ENCODE measurements around the gene NFILZ.
A peak's percentile ranks its signal among the peaks of the same experiment; 100 is the strongest.
"Not testable (repeated sequence)": the region's sequence is repeated elsewhere in the genome, so short reads cannot be mapped to it uniquely, and the experiment has no call there.

Gene NFILZ

DNA sequence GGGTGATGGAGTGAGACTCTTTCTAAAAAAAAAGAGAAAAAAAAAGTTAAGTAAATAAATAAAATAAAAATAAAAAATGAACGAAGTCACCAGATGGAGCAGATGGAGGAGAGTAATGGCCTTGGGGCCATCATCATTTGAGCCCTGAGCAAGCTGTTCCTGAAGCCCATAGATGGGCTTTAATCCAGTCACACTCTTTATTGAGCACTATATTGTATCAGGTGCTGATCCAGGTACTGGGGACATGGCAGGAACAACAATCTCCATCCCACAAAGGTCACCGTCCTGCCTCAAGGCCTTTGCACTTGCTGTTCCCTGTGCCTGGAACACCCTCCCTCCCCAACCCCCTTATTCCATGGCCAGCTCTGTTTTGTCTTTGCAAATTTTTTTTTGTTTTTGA, 16.0 kb upstream of the NFILZ start:
- no peaks in the 10 kb centered on the region for H3K36me3 ChIP-seq

DNA sequence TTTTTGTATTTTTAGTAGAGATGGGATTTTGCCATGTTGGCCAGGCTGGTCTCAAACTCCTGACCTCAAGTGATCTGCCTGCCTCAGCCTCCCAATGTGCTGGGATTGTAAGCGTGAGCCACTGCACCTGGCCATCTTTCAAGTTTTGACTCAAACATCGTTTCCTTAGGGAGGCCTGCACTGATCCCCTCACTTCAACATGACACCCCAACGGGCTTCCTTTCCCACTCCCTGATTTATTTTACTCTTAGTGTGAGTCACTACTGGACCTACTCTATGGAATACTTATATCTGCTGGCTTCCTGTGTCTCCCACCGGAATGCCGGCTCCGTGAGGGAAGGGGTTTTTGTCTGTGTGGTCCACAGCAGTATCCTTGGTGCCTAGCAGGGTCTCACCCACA, 15.4 kb upstream of the NFILZ start:
- peaks cover 35% of the 10 kb centered on the region for H3K27me3 ChIP-seq (ENCODE audit: insufficient read depth, low read depth, severe bottlenecking)
- TF ChIP-seq, protein P1, sequence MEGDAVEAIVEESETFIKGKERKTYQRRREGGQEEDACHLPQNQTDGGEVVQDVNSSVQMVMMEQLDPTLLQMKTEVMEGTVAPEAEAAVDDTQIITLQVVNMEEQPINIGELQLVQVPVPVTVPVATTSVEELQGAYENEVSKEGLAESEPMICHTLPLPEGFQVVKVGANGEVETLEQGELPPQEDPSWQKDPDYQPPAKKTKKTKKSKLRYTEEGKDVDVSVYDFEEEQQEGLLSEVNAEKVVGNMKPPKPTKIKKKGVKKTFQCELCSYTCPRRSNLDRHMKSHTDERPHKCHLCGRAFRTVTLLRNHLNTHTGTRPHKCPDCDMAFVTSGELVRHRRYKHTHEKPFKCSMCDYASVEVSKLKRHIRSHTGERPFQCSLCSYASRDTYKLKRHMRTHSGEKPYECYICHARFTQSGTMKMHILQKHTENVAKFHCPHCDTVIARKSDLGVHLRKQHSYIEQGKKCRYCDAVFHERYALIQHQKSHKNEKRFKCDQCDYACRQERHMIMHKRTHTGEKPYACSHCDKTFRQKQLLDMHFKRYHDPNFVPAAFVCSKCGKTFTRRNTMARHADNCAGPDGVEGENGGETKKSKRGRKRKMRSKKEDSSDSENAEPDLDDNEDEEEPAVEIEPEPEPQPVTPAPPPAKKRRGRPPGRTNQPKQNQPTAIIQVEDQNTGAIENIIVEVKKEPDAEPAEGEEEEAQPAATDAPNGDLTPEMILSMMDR (IDR thresholded peaks at IDR 0.05; ENCODE audit: low read depth, low read length), result no peak
- no peak overlapping the region for H3K27ac ChIP-seq
- no peaks in the 10 kb centered on the region for H3K36me3 ChIP-seq
- no peak overlapping the region for H3K4me3 ChIP-seq (ENCODE audit: low read depth, low read length)
- H3K9me3 ChIP-seq (ENCODE audit: severe bottlenecking), result no peaks in the 10 kb centered on the region
- DNase-seq, result no peak

More for the DNA sequence above, 16.0 kb upstream of the NFILZ start:
- TF ChIP-seq, protein P1 (IDR thresholded peaks at IDR 0.05; ENCODE audit: low read depth, low read length), result no peak
- H3K27ac ChIP-seq, result no peak overlapping the region
- H3K9me3 ChIP-seq (ENCODE audit: severe bottlenecking), result no peaks in the 10 kb centered on the region
- no peak overlapping the region for H3K4me3 ChIP-seq (ENCODE audit: low read depth, low read length)
- peaks cover 29% of the 10 kb centered on the region for H3K27me3 ChIP-seq (ENCODE audit: insufficient read depth, low read depth, severe bottlenecking)
- DNase-seq, result no peak

DNA sequence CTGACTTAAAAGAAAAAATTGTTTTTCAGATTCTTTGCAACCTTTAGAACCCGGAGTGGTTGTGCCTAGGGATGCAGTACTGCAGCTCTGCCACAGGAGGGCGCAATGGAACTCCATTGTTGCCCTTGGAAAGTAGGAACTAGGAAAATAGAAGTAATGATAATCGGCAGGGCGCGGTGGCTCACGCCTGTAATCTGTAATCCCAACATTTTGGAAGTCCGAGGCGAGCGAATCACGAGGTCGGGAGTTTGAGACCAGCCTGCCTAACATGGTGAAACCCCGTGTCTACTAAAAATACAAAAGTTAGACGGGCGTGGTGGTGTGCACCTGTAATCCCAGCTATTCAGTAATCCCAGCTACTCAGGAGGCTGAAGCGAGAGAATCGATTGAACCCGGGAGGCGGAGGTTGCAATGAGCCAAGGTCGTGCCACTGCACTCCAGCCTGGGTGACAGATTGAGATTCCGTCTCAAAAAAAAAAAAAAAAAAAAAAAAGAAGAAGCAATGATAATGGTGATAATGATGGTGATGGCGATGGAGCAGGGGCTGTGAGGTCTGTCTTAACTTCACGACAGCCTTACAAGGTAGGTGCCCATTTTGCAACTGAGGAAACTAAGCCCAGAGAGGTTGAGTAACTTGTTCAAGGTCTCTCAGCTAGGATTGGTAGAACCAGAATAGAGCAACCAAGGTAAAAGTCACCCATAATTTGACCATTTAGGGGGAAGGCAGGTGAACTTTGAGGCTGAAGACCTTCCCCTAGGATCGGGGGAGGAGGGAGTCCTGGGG, 14.4 kb upstream of the NFILZ start:
- Histone ChIP-seq H3K27me3 (ENCODE audit: insufficient read depth, low read depth, severe bottlenecking) (peaks cover 42% of the 10 kb centered on the region), H3K9me3 (ENCODE audit: severe bottlenecking) (no peaks in the 10 kb centered on the region), H3K4me3 (ENCODE audit: low read depth, low read length) (no peak overlapping the region), H3K36me3 (no peaks in the 10 kb centered on the region), H3K27ac (no peak overlapping the region)
- DNase-seq, result peak; percentile 64
- TF ChIP-seq, protein P1 (IDR thresholded peaks at IDR 0.05; ENCODE audit: low read depth, low read length), result peak; percentile 79

DNA sequence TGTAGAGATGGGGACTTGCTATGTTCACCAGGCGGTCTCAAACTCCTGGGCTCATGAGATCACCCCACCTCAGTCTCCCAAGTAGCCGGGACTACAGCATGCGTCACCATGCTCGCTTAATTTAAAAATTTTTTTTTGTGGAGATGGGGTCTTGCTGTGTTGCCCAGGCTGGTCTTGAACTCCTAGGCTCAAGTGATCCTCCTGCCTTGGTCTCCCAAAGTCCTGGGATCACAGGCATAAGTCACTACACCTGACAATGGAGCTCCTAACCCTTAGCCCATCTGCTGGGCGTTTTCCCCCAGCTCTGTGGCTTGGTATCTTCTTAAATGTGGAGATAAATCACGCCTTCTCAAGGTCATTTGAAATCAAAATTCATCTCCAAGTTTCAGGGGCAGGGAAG, 13.6 kb upstream of the NFILZ start:
- Histone ChIP-seq H3K27me3 (ENCODE audit: insufficient read depth, low read depth, severe bottlenecking) (peaks cover 46% of the 10 kb centered on the region), H3K4me3 (ENCODE audit: low read depth, low read length) (no peak overlapping the region), H3K9me3 (ENCODE audit: severe bottlenecking) (no peaks in the 10 kb centered on the region), H3K36me3 (no peaks in the 10 kb centered on the region), H3K27ac (no peak overlapping the region)
- TF ChIP-seq, protein P1 (IDR thresholded peaks at IDR 0.05; ENCODE audit: low read depth, low read length), result no peak
- DNase-seq, result no peak

DNA sequence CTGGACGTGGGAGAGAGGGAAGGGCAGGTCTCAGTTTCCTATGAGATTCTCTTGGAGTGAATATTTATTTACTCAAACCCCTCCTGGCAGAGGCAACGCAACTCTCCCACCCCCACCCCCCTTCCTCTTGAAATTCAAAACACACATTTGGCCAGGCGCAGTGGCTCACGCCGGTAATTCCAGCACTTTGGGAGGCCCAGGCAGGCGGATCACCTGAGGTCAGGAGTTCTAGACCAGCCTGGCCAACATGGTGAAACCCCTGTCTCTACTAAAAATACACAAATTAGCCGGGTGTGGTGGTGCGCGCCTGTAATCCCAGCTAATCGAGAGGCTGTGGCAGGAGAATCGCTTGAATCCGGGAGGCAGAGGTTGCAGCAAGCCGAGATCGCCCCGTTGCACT, 13.1 kb upstream of the NFILZ start:
- not testable (repeated sequence) for H3K36me3 ChIP-seq; H3K27ac ChIP-seq; H3K4me3 ChIP-seq (ENCODE audit: low read depth, low read length); DNase-seq; H3K9me3 ChIP-seq (ENCODE audit: severe bottlenecking)
- H3K27me3 ChIP-seq (ENCODE audit: insufficient read depth, low read depth, severe bottlenecking), result peaks cover 49% of the 10 kb centered on the region

GRCh38 chr19:8617984-8618383, 12.4 kb upstream of the NFILZ start:
- Histone ChIP-seq H3K9me3 (ENCODE audit: severe bottlenecking) (no peaks in the 10 kb centered on the region), H3K4me3 (ENCODE audit: low read depth, low read length) (no peak overlapping the region), H3K36me3 (no peaks in the 10 kb centered on the region), H3K27ac (no peak overlapping the region), H3K27me3 (ENCODE audit: insufficient read depth, low read depth, severe bottlenecking) (peaks cover 52% of the 10 kb centered on the region)
- DNase-seq, result no peak
- TF ChIP-seq, protein P1 (IDR thresholded peaks at IDR 0.05; ENCODE audit: low read depth, low read length), result no peak

All from WERI-Rb-1 (cell line).